GM23338 (cell line): ENCODE data around the gene SRA1.

Experiments used
- EZH2 ChIP-seq: fragments of 200-600 bp; sonication (generic); IDR thresholded peaks from one replicate; pipeline ENCODE4 v1.8.0; 2017; ENCODE audit warnings: antibody characterized with exemption, mild to moderate bottlenecking, low read depth; ENCODE audit not compliant: unreplicated experiment
- EZH2phosphoT487 ChIP-seq: fragments of 200-600 bp; sonication (generic); IDR thresholded peaks from one replicate; pipeline ENCODE4 v1.8.1; 2018; ENCODE audit warnings: antibody characterized with exemption; ENCODE audit not compliant: unreplicated experiment
- NANOG ChIP-seq: IDR thresholded peaks from 2 replicates; pipeline ENCODE4 v1.6.1; 2016; ENCODE audit warnings: antibody characterized with exemption, borderline replicate concordance
- POLR2AphosphoS5 ChIP-seq: IDR thresholded peaks from 2 replicates; pipeline ENCODE4 v1.6.1; 2016; ENCODE audit warnings: antibody characterized with exemption, low read depth
- STAT1 ChIP-seq: IDR thresholded peaks from one replicate; pipeline ENCODE4 v1.6.1; 2016; ENCODE audit warnings: antibody characterized with exemption; ENCODE audit not compliant: unreplicated experiment
- ZNF114 ChIP-seq: fragments of 250-450 bp; sonication (Bioruptor Pico); IDR thresholded peaks from 2 replicates; pipeline ENCODE4 v1.5.0; 2020; ENCODE audit warnings: mild to moderate bottlenecking, moderate library complexity
- ZNF331 ChIP-seq: fragments of 250-450 bp; sonication (Bioruptor Pico); IDR thresholded peaks from 2 replicates; pipeline ENCODE4 v1.5.0; 2020; ENCODE audit warnings: low read depth, mild to moderate bottlenecking, moderate library complexity
- TF ChIP-seq, protein P1 (sequence below), 2 experiments: fragments of 200-600 bp in 1 of 2; sonication (generic) in 1 of 2; conservative IDR thresholded peaks; 2 replicates each; pipeline versions ENCODE4 v1.5.1 to v1.6.1; 2016 to 2017; ENCODE audit warnings: antibody characterized with exemption in 2 of 2, low read depth in 2 of 2, mild to moderate bottlenecking in 2 of 2, moderate library complexity in 1 of 2
- TF ChIP-seq, protein P2 (sequence below): fragments of 250-450 bp; sonication (Bioruptor Pico); IDR thresholded peaks from 2 replicates; pipeline ENCODE4 v1.5.0; 2020; ENCODE audit warnings: mild to moderate bottlenecking, moderate library complexity
- TF ChIP-seq, protein P3 (sequence below): IDR thresholded peaks from one replicate; pipeline ENCODE4 v1.6.1; 2018; ENCODE audit warnings: antibody characterized with exemption; ENCODE audit not compliant: unreplicated experiment
- TF ChIP-seq, protein P4 (sequence below): IDR thresholded peaks from 2 replicates; pipeline ENCODE4 v1.6.1; 2016; ENCODE audit warnings: antibody characterized with exemption

DNA sequence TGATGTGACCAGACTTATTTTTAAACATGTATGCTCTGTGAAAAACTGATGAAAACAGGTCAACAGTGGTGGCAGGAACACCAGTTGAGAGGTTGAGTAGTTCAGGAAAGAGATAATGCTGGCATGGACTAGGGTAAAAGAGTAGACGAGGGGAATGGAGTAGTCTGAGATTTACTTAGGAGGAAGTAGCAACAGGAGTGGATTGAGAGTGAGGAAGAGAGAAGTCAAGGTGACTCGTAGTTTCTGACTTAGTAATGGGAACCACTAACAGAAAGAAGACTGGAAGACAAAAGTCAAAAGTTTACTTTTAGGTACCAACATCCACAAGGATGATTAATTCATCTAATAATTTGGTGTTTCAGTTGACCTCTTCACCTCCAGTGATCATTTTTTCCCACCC, 3.6 kb downstream of the SRA1 start:
- TF ChIP-seq, protein P1, sequence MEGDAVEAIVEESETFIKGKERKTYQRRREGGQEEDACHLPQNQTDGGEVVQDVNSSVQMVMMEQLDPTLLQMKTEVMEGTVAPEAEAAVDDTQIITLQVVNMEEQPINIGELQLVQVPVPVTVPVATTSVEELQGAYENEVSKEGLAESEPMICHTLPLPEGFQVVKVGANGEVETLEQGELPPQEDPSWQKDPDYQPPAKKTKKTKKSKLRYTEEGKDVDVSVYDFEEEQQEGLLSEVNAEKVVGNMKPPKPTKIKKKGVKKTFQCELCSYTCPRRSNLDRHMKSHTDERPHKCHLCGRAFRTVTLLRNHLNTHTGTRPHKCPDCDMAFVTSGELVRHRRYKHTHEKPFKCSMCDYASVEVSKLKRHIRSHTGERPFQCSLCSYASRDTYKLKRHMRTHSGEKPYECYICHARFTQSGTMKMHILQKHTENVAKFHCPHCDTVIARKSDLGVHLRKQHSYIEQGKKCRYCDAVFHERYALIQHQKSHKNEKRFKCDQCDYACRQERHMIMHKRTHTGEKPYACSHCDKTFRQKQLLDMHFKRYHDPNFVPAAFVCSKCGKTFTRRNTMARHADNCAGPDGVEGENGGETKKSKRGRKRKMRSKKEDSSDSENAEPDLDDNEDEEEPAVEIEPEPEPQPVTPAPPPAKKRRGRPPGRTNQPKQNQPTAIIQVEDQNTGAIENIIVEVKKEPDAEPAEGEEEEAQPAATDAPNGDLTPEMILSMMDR (conservative IDR thresholded peaks at IDR 0.05; ENCODE audit: low read depth in 2 of 2): no peak
- no peak for TF ChIP-seq POLR2AphosphoS5
- TF ChIP-seq EZH2phosphoT487: no peak
- TF ChIP-seq EZH2: no peak
- TF ChIP-seq NANOG: no peak
- TF ChIP-seq STAT1: no peak
- TF ChIP-seq, protein P2, sequence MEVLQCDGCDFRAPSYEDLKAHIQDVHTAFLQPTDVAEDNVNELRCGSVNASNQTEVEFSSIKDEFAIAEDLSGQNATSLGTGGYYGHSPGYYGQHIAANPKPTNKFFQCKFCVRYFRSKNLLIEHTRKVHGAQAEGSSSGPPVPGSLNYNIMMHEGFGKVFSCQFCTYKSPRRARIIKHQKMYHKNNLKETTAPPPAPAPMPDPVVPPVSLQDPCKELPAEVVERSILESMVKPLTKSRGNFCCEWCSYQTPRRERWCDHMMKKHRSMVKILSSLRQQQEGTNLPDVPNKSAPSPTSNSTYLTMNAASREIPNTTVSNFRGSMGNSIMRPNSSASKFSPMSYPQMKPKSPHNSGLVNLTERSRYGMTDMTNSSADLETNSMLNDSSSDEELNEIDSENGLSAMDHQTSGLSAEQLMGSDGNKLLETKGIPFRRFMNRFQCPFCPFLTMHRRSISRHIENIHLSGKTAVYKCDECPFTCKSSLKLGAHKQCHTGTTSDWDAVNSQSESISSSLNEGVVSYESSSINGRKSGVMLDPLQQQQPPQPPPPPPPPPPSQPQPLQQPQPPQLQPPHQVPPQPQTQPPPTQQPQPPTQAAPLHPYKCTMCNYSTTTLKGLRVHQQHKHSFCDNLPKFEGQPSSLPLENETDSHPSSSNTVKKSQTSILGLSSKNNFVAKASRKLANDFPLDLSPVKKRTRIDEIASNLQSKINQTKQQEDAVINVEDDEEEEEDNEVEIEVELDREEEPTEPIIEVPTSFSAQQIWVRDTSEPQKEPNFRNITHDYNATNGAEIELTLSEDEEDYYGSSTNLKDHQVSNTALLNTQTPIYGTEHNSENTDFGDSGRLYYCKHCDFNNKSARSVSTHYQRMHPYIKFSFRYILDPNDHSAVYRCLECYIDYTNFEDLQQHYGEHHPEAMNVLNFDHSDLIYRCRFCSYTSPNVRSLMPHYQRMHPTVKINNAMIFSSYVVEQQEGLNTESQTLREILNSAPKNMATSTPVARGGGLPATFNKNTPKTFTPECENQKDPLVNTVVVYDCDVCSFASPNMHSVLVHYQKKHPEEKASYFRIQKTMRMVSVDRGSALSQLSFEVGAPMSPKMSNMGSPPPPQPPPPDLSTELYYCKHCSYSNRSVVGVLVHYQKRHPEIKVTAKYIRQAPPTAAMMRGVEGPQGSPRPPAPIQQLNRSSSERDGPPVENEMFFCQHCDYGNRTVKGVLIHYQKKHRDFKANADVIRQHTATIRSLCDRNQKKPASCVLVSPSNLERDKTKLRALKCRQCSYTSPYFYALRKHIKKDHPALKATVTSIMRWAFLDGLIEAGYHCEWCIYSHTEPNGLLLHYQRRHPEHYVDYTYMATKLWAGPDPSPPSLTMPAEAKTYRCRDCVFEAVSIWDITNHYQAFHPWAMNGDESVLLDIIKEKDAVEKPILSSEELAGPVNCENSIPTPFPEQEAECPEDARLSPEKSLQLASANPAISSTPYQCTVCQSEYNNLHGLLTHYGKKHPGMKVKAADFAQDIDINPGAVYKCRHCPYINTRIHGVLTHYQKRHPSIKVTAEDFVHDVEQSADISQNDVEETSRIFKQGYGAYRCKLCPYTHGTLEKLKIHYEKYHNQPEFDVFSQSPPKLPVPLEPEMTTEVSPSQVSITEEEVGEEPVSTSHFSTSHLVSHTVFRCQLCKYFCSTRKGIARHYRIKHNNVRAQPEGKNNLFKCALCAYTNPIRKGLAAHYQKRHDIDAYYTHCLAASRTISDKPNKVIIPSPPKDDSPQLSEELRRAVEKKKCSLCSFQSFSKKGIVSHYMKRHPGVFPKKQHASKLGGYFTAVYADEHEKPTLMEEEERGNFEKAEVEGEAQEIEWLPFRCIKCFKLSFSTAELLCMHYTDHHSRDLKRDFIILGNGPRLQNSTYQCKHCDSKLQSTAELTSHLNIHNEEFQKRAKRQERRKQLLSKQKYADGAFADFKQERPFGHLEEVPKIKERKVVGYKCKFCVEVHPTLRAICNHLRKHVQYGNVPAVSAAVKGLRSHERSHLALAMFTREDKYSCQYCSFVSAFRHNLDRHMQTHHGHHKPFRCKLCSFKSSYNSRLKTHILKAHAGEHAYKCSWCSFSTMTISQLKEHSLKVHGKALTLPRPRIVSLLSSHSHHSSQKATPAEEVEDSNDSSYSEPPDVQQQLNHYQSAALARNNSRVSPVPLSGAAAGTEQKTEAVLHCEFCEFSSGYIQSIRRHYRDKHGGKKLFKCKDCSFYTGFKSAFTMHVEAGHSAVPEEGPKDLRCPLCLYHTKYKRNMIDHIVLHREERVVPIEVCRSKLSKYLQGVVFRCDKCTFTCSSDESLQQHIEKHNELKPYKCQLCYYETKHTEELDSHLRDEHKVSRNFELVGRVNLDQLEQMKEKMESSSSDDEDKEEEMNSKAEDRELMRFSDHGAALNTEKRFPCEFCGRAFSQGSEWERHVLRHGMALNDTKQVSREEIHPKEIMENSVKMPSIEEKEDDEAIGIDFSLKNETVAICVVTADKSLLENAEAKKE (CRISPR knock-in tag): no peak
- TF ChIP-seq ZNF114 (CRISPR knock-in tag): no peak
- TF ChIP-seq, protein P3, sequence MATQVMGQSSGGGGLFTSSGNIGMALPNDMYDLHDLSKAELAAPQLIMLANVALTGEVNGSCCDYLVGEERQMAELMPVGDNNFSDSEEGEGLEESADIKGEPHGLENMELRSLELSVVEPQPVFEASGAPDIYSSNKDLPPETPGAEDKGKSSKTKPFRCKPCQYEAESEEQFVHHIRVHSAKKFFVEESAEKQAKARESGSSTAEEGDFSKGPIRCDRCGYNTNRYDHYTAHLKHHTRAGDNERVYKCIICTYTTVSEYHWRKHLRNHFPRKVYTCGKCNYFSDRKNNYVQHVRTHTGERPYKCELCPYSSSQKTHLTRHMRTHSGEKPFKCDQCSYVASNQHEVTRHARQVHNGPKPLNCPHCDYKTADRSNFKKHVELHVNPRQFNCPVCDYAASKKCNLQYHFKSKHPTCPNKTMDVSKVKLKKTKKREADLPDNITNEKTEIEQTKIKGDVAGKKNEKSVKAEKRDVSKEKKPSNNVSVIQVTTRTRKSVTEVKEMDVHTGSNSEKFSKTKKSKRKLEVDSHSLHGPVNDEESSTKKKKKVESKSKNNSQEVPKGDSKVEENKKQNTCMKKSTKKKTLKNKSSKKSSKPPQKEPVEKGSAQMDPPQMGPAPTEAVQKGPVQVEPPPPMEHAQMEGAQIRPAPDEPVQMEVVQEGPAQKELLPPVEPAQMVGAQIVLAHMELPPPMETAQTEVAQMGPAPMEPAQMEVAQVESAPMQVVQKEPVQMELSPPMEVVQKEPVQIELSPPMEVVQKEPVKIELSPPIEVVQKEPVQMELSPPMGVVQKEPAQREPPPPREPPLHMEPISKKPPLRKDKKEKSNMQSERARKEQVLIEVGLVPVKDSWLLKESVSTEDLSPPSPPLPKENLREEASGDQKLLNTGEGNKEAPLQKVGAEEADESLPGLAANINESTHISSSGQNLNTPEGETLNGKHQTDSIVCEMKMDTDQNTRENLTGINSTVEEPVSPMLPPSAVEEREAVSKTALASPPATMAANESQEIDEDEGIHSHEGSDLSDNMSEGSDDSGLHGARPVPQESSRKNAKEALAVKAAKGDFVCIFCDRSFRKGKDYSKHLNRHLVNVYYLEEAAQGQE: no peak
- no peak for TF ChIP-seq ZNF331 (CRISPR knock-in tag)
- TF ChIP-seq, protein P4, sequence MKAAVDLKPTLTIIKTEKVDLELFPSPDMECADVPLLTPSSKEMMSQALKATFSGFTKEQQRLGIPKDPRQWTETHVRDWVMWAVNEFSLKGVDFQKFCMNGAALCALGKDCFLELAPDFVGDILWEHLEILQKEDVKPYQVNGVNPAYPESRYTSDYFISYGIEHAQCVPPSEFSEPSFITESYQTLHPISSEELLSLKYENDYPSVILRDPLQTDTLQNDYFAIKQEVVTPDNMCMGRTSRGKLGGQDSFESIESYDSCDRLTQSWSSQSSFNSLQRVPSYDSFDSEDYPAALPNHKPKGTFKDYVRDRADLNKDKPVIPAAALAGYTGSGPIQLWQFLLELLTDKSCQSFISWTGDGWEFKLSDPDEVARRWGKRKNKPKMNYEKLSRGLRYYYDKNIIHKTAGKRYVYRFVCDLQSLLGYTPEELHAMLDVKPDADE: no peak
